Spleen (tissue), 13 donors: ENCODE measurements around the gene GRXCR1. TPM values are rescaled to one million over a fixed set of nuclear protein-coding genes. Genes with fewer than 3 reads are reported as not detected.

Experiments used
- DNase-seq: peaks from one replicate; pipeline ENCODE4 v3.0.0-alpha.2; 2020
- H3K27ac ChIP-seq, 8 donors: fragments of 200-600 bp; sonication (generic) in 7 of 8; 1 replicate in 4 of 8; 2 replicates in 4 of 8; pipeline versions ENCODE4 v1.5.0 to v1.8.0; 2016 to 2021; ENCODE audit warnings: inconsistent platforms in 4 of 8, mild to moderate bottlenecking in 4 of 8, moderate library complexity in 1 of 8
- H3K27me3 ChIP-seq, 7 donors: fragments of 200-600 bp; sonication (generic) in 6 of 7; replicated peaks in 1 of 7; 1 replicate in 4 of 7; 2 replicates in 3 of 7; pipeline versions ENCODE4 v1.5.0 to v1.8.0; 2016 to 2021; ENCODE audit warnings: inconsistent platforms in 3 of 7, mild to moderate bottlenecking in 1 of 7
- H3K36me3 ChIP-seq, 6 donors: fragments of 200-600 bp; sonication (generic) in 5 of 6; 1 replicate in 4 of 6; 2 replicates in 2 of 6; pipeline versions ENCODE4 v1.5.0 to v1.8.0; 2016 to 2021; ENCODE audit warnings: inconsistent platforms in 2 of 6
- H3K4me1 ChIP-seq, 6 donors: fragments of 200-600 bp; sonication (generic) in 5 of 6; 1 replicate in 3 of 6; 2 replicates in 3 of 6; pipeline versions ENCODE4 v1.5.0 to v1.8.0; 2016 to 2021; ENCODE audit warnings: inconsistent platforms in 3 of 6
- H3K4me3 ChIP-seq, 8 donors: fragments of 200-600 bp; sonication (generic) in 7 of 8; 1 replicate in 4 of 8; 2 replicates in 4 of 8; pipeline versions ENCODE4 v1.5.0 to v1.8.0; 2016 to 2021; ENCODE audit warnings: inconsistent platforms in 4 of 8, mild to moderate bottlenecking in 4 of 8, moderate library complexity in 2 of 8
- H3K9me3 ChIP-seq, 8 donors: fragments of 200-600 bp; sonication (generic) in 7 of 8; 1 replicate in 4 of 8; 2 replicates in 4 of 8; pipeline versions ENCODE4 v1.5.0 to v1.8.0; 2016 to 2021; ENCODE audit warnings: inconsistent platforms in 4 of 8
- CTCF ChIP-seq, 11 experiments: fragments of 200-600 bp in 7 of 11; fragments of 450-650 bp in 4 of 11; sonication (generic) in 4 of 11; IDR thresholded peaks in 8 of 11; conservative IDR thresholded peaks in 3 of 11; 1 replicate in 7 of 11; 2 replicates in 4 of 11; pipeline versions ENCODE4 v1.4.0 to v1.8.0; 2016 to 2021; ENCODE audit warnings: antibody characterized with exemption in 11 of 11, inconsistent platforms in 4 of 11, mild to moderate bottlenecking in 1 of 11
- POLR2A ChIP-seq, 3 donors: fragments of 450-650 bp; IDR thresholded peaks; one replicate each; pipeline ENCODE4 v1.5.1; 2017; ENCODE audit warnings: antibody characterized with exemption in 3 of 3, mild to moderate bottlenecking in 1 of 3
- POLR2AphosphoS5 ChIP-seq, 3 donors: sonication (generic); formaldehyde crosslinking; IDR thresholded peaks; one replicate each; pipeline ENCODE4 v1.5.1; 2017; ENCODE audit warnings: antibody characterized with exemption in 3 of 3
- WGBS, 5 donors: extraction: QIAGEN DNeasy Blood & Tissue Kit in 3 of 5; methylation state at CpG; one replicate each; pipeline versions ENCODE4 v1.1.5 to v1.1.7; 2013 to 2018; 5-methylcytosine and 5-hydroxymethylcytosine counted together
- intact Hi-C: fragments of 100-400 bp; cut with DNase I; formaldehyde crosslinking; loops from one replicate; pipeline ENCODE4 v1.15.0; 2023; ENCODE audit warnings: low total_unique reads
- long read RNA-seq, 2 donors: transcript quantifications; one replicate each; lab custom pipeline, GENCODE V29; 2026
- polyA plus RNA-seq, 3 donors: library from polyadenylated mRNA; stranded (reverse); fragments of 200-250 nt; gene quantifications; one replicate each; pipeline ENCODE4 v1.2.1, GENCODE V29; 2013
- total RNA-seq, 7 donors: library from RNA; depleted of rRNA in 3 of 7; stranded (reverse); fragments of >200 nt in 3 of 7; fragmentation: NEBNext Ultra II Directional in 4 of 7; extraction: Animal tissue kit (Norgen Biotek cat#: 25700) in 4 of 7; gene quantifications; one replicate each; pipeline versions ENCODE4 v1.1.0 to v1.2.1, GENCODE V29; 2016 to 2021
- donor health status: healthy with polysubstance abuse.
- donor health status: DM: no; HTN: no; CAD: no; lungs with moderate emphysema.
- donor health status: DM: no; HTN: no; CAD: no.
- donor health status: Bipolar disorder and iron deficiency.
- donor health status: healthy.
- donor health status: DM: no; HTN: no; CAD: no.
- donor health status: DM: yes; HTN: yes; CAD: no.

Gene GRXCR1
- total RNA-seq: not detected
- polyA plus RNA-seq: not detected
- long read RNA-seq, donor 1: 0 reads
- long read RNA-seq, donor 2: 0 reads

GRCh38 chr4:42892413-42892812 lies at the start of gene GRXCR1:
TSS of gene GRXCR1 (plus strand) at chr4:42892713. CDS start at chr4:42893267, 554 bp downstream.
- H3K27ac ChIP-seq: no peak within 1 kb of the TSS
- DNase-seq: no peak
- no peaks in the 10 kb centered on the region for H3K4me1 ChIP-seq
- peaks cover 0 to 22% (median 0%) of the 10 kb centered on the region in 7 donors for H3K27me3 ChIP-seq
- 80 to 90% (median 87%) methylated on average over 2 of the region's 2 CpGs for WGBS, 5 donors
- intact Hi-C loops: no loop called here
- H3K9me3 ChIP-seq: peaks cover 0 to 8% (median 4%) of the 10 kb centered on the region in 8 donors
- no peak within 1 kb of the TSS for H3K4me3 ChIP-seq
- H3K36me3 ChIP-seq: no peaks in the 10 kb centered on the region
- TF ChIP-seq CTCF (IDR thresholded peaks at IDR 0.05 in 8 of 11, conservative IDR thresholded peaks at IDR 0.05 in 3 of 11) (no peak), POLR2AphosphoS5 (IDR thresholded peaks at IDR 0.05) (no peak), POLR2A (IDR thresholded peaks at IDR 0.05) (no peak)

- TF ChIP-seq POLR2AphosphoS5 (IDR thresholded peaks at IDR 0.05) (no peak), CTCF (IDR thresholded peaks at IDR 0.05 in 8 of 11, conservative IDR thresholded peaks at IDR 0.05 in 3 of 11) (no peak), POLR2A (IDR thresholded peaks at IDR 0.05) (no peak)
These were observed 48.8 kb upstream of the GRXCR1 start for GRCh38 chr4:42843694-42844093.

GRCh38 chr4:42844422-42845070 lies 48.0 kb upstream of the GRXCR1 start:
- Histone ChIP-seq H3K4me1 (no peaks in the 10 kb centered on the region), H3K27me3 (no peaks in the 10 kb centered on the region), H3K36me3 (no peaks in the 10 kb centered on the region), H3K9me3 (peaks cover 0 to 10% (median 2%) of the 10 kb centered on the region in 8 donors), H3K27ac (no peak overlapping the region), H3K4me3 (no peak overlapping the region)
- intact Hi-C loops: no loop called here
- no peak for DNase-seq
- TF ChIP-seq POLR2A (IDR thresholded peaks at IDR 0.05) (no peak), CTCF (IDR thresholded peaks at IDR 0.05 in 8 of 11, conservative IDR thresholded peaks at IDR 0.05 in 3 of 11) (no peak), POLR2AphosphoS5 (IDR thresholded peaks at IDR 0.05) (no peak)
- WGBS, 5 donors: 84 to 93% (median 92%) methylated on average over 3 of the region's 3 CpGs

More at GRCh38 chr4:42843694-42844093, 48.8 kb upstream of the GRXCR1 start:
- DNase-seq: no peak
- WGBS, 5 donors: 80 to 91% (median 86%) methylated on average over 2 of the region's 2 CpGs
- no peaks in the 10 kb centered on the region for H3K4me1 ChIP-seq
- no peaks in the 10 kb centered on the region for H3K36me3 ChIP-seq
- peaks cover 0 to 4% (median 0%) of the 10 kb centered on the region in 8 donors for H3K9me3 ChIP-seq
- intact Hi-C loops: no loop called here
- H3K27ac ChIP-seq: no peak overlapping the region
- peaks cover 0 to 3% (median 0%) of the 10 kb centered on the region in 7 donors for H3K27me3 ChIP-seq
- H3K4me3 ChIP-seq: no peak overlapping the region

- Histone ChIP-seq H3K4me1 (no peaks in the 10 kb centered on the region), H3K27ac (no peak overlapping the region), H3K36me3 (no peaks in the 10 kb centered on the region), H3K4me3 (no peak overlapping the region), H3K27me3 (no peaks in the 10 kb centered on the region), H3K9me3 (peaks cover 0 to 20% (median 12%) of the 10 kb centered on the region in 8 donors)
- intact Hi-C loops: no loop called here
- no peak for DNase-seq
- TF ChIP-seq CTCF (IDR thresholded peaks at IDR 0.05 in 8 of 11, conservative IDR thresholded peaks at IDR 0.05 in 3 of 11) (no peak), POLR2AphosphoS5 (IDR thresholded peaks at IDR 0.05) (no peak), POLR2A (IDR thresholded peaks at IDR 0.05) (no peak)
- WGBS, 5 donors: 14 to 42% (median 23%) methylated on average over 1 of the region's 1 CpG
These were observed 46.9 kb upstream of the GRXCR1 start for GRCh38 chr4:42845586-42845985.
